Activated CD4-positive, alpha-beta memory T cell treated with anti-CD3 and anti-CD28 coated beads for 36 hours (primary cell): ENCODE results near the gene BCO2. TPM values are rescaled to one million over a fixed set of nuclear protein-coding genes. Genes with fewer than 3 reads are reported as not detected.
"Not testable (repeated sequence)": the region's sequence is repeated elsewhere in the genome, so short reads cannot be mapped to it uniquely, and the experiment has no call there.

ENCODE experiments used
- CTCF ChIA-PET: fragments of 350-600 bp; sonication (Branson Sonifier 250); formaldehyde crosslinking; loops from one replicate; lab custom pipeline; 2021; ENCODE audit warnings: antibody characterized with exemption, inconsistent platforms; lab: Charles Lee
- POLR2A ChIA-PET: fragments of 350-600 bp; sonication (Branson Sonifier 250); formaldehyde crosslinking; loops from one replicate; lab custom pipeline; 2021; ENCODE audit warnings: antibody characterized with exemption; lab: Charles Lee
- DNase-seq: peaks from one replicate; pipeline ENCODE4 v3.0.0-alpha.2; 2020
- H3K27ac Mint-ChIP-seq: one replicate; pipeline ENCODE4 v1.8.0; 2021; ENCODE audit warnings: mixed read lengths
- H3K27me3 Mint-ChIP-seq: one replicate; pipeline ENCODE4 v1.8.0; 2021; ENCODE audit warnings: mixed read lengths
- H3K36me3 Mint-ChIP-seq: one replicate; pipeline ENCODE4 v1.8.0; 2021; ENCODE audit warnings: mixed read lengths
- H3K4me1 Mint-ChIP-seq: one replicate; pipeline ENCODE4 v1.8.0; 2021; ENCODE audit warnings: low read depth, mixed read lengths
- H3K4me3 Mint-ChIP-seq: one replicate; pipeline ENCODE4 v1.8.0; 2021; ENCODE audit warnings: mild to moderate bottlenecking, mixed read lengths
- H3K9me3 Mint-ChIP-seq: one replicate; pipeline ENCODE4 v1.8.0; 2021; ENCODE audit warnings: mixed read lengths
- intact Hi-C: fragments of 100-400 bp; cut with micrococcal nuclease; formaldehyde crosslinking; loops from one replicate; pipeline ENCODE4 v1.15.1; 2023
- total RNA-seq, 2 experiments: library from RNA; stranded (reverse); gene quantifications; one replicate each; pipeline ENCODE4 v1.2.3, GENCODE V29; 2021

BCO2 gene
- total RNA-seq, 2 experiments from 2014 or later, result 0.73 to 1.3 TPM

DNA sequence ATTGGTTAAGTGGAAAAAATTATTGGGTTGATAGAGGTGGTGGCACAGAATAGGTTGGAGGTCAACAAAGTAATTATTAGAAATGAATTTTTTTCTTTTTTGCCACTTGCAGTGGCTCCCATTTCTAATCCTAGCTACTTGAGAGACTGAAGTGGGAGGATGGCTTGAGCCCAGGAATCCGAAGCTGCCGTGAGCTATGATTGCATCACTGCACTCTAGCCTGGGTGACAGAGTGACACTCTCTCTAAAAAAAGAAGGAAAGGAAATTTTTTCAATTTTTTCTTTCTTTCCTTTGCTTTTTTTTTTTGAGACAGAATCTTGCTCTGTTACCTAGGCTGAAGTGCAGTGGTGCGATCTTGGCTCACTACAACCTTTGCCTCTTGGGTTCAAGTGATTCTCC, 2.2 kb upstream of the BCO2 start:
- Mint-ChIP-seq H3K36me3 (no peaks in the 10 kb centered on the region), H3K9me3 (no peaks in the 10 kb centered on the region), H3K27ac (no peak overlapping the region), H3K4me3 (no peak overlapping the region), H3K4me1 (peaks cover 11% of the 10 kb centered on the region), H3K27me3 (peaks cover 10% of the 10 kb centered on the region)
- CTCF ChIA-PET, result interaction anchor here (1.1 to 1.9 kb wide), 2 partner anchors 60 to 70 kb away, joined by 3 to 9 read pairs; no protein-coding TSS in a partner anchor
- POLR2A ChIA-PET, result interaction anchor here (1.0 kb wide), 1 partner anchor 15 kb away, joined by 3 read pairs; no protein-coding TSS in a partner anchor
- intact Hi-C loops, result loop anchor here (10.0 kb wide), 1 partner anchor 238 kb away; the partner anchor contains the start of gene DIXDC1
- DNase-seq, result no peak

DNA sequence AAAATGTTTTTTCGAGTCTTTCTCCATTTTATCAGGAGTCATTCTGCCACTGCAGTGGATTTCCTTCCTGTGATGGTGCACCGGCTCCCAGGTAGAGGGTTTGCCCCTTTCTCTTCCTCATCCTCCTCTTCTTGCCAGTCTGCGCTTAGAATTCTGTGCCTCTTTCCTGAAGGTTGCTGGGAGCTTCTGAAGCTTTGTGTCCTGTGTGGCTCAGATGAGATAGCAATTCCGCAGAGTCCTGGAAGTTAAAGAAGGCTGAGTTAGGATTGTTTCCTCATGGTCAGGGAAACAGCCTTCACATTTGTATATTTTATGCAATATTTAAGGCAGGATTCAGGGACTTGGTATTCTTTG, 264 bp downstream of the BCO2 start:
- intact Hi-C loops, result loop anchor here (1.0 to 10.0 kb wide), 3 partner anchors 62 to 296 kb away; partner anchors contain the start of genes CFAP68, DIXDC1 and FDXACB1

DNA sequence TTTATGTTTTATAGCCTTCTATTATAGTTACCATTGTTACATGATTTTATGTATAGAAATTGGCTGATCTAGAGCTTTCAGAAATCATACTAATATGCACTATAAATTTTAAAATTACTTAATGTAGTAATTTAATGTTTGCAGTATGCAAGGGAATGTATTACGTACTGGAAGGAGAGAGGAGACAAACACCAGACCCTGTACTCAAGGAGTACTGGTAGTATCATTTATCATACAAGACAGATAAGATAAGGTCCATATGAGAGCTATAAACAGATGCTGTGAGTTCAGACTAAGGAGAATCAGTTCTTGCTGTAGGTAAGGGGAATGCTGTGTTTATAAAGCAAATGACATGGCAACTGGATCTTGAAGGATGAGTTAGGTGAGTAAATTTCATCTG, 765 bp downstream of the BCO2 start:
- Mint-ChIP-seq H3K36me3 (no peaks in the 10 kb centered on the region), H3K4me1 (peaks cover 11% of the 10 kb centered on the region), H3K27me3 (peaks cover 23% of the 10 kb centered on the region), H3K27ac (no peak overlapping the region), H3K9me3 (no peaks in the 10 kb centered on the region), H3K4me3 (no peak overlapping the region)
- POLR2A ChIA-PET, result no interaction called here
- CTCF ChIA-PET, result interaction anchor here (0.9 to 1.4 kb wide), 3 partner anchors 62 to 65 kb away, joined by 3 to 21 read pairs (median 4); no protein-coding TSS in a partner anchor
- intact Hi-C loops, result loop anchor here (10.0 kb wide), 1 partner anchor 241 kb away; the partner anchor contains the start of gene DIXDC1
- DNase-seq, result no peak

More for the DNA sequence above, 264 bp downstream of the BCO2 start:
- DNase-seq, result no peak
- no peak overlapping the region for H3K27ac Mint-ChIP-seq
- no peak overlapping the region for H3K4me3 Mint-ChIP-seq
- H3K4me1 Mint-ChIP-seq, result peaks cover 11% of the 10 kb centered on the region
- POLR2A ChIA-PET, result no interaction called here
- H3K9me3 Mint-ChIP-seq, result no peaks in the 10 kb centered on the region
- H3K27me3 Mint-ChIP-seq, result peaks cover 20% of the 10 kb centered on the region
- CTCF ChIA-PET, result interaction anchor here (0.6 to 1.4 kb wide), 9 partner anchors 15 to 89 kb away, joined by 3 to 21 read pairs (median 3); partner anchors contain the start of genes SDHD and TIMM8B
- H3K36me3 Mint-ChIP-seq, result no peaks in the 10 kb centered on the region

GRCh38 chr11:112177589-112177988, 2.3 kb downstream of the BCO2 start:
- H3K27me3 Mint-ChIP-seq, result peaks cover 23% of the 10 kb centered on the region
- no peak overlapping the region for H3K27ac Mint-ChIP-seq
- intact Hi-C loops, result loop anchor here (10.0 kb wide), 1 partner anchor 243 kb away; the partner anchor contains the start of gene DIXDC1
- H3K4me3 Mint-ChIP-seq, result no peak overlapping the region
- ChIA-PET CTCF (interaction anchor here (0.9 kb wide), 1 partner anchor 64 kb away, joined by 4 read pairs; no protein-coding TSS in a partner anchor), POLR2A (no interaction called here)
- no peak for DNase-seq
- no peaks in the 10 kb centered on the region for H3K9me3 Mint-ChIP-seq
- H3K36me3 Mint-ChIP-seq, result no peaks in the 10 kb centered on the region
- H3K4me1 Mint-ChIP-seq, result peaks cover 9% of the 10 kb centered on the region

DNA sequence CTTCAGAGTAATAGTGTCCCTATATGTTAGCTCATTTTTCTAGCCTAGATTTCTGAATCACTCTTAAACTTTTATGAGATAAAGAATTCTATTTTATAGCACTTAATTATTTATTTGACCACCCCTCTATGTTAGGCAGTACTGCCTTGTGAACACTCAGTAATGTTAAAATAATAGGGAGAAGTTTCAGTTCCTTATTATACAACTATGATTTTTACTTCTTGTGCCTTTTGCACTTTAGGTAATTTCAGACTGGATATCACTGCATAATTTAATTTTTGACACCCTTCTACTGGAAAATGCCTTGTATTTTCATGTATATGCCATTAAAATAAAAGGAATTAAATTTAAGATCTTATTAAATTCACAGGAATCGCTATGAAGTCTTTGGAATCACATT, 3.1 kb downstream of the BCO2 start:
- CTCF ChIA-PET, result no interaction called here
- Mint-ChIP-seq H3K4me3 (no peak overlapping the region), H3K9me3 (no peaks in the 10 kb centered on the region), H3K27me3 (peaks cover 23% of the 10 kb centered on the region), H3K36me3 (no peaks in the 10 kb centered on the region), H3K27ac (no peak overlapping the region), H3K4me1 (peaks cover 9% of the 10 kb centered on the region)
- POLR2A ChIA-PET, result interaction anchor here (0.6 kb wide), 1 partner anchor 247 kb away, joined by 3 read pairs; no protein-coding TSS in a partner anchor
- intact Hi-C loops, result loop anchor here (10.0 kb wide), 1 partner anchor 244 kb away; the partner anchor contains the start of gene DIXDC1
- DNase-seq, result no peak

GRCh38 chr11:112178936-112179335, 3.6 kb downstream of the BCO2 start:
- H3K4me1 Mint-ChIP-seq, result peaks cover 9% of the 10 kb centered on the region
- DNase-seq, result no peak
- H3K9me3 Mint-ChIP-seq, result no peaks in the 10 kb centered on the region
- H3K27me3 Mint-ChIP-seq, result peaks cover 24% of the 10 kb centered on the region
- intact Hi-C loops, result loop anchor here (10.0 kb wide), 1 partner anchor 244 kb away; the partner anchor contains the start of gene DIXDC1
- ChIA-PET POLR2A (no interaction called here), CTCF (no interaction called here)
- H3K27ac Mint-ChIP-seq, result no peak overlapping the region
- H3K36me3 Mint-ChIP-seq, result no peaks in the 10 kb centered on the region
- no peak overlapping the region for H3K4me3 Mint-ChIP-seq

GRCh38 chr11:112179601-112180000, 4.3 kb downstream of the BCO2 start:
- Mint-ChIP-seq H3K27me3 (peaks cover 23% of the 10 kb centered on the region), H3K4me3 (no peak overlapping the region), H3K36me3 (no peaks in the 10 kb centered on the region), H3K27ac (no peak overlapping the region), H3K9me3 (no peaks in the 10 kb centered on the region), H3K4me1 (peaks cover 8% of the 10 kb centered on the region)
- no peak for DNase-seq
- intact Hi-C loops, result loop anchor here (10.0 kb wide), 1 partner anchor 245 kb away; the partner anchor contains the start of gene DIXDC1
- ChIA-PET CTCF (no interaction called here), POLR2A (no interaction called here)

GRCh38 chr11:112182867-112183266, 7.6 kb downstream of the BCO2 start:
- Mint-ChIP-seq H3K36me3 (no peaks in the 10 kb centered on the region), H3K27me3 (peaks cover 14% of the 10 kb centered on the region), H3K9me3 (no peaks in the 10 kb centered on the region), H3K4me1 (no peaks in the 10 kb centered on the region), H3K27ac (no peak overlapping the region), H3K4me3 (no peak overlapping the region)
- intact Hi-C loops, result no loop called here
- CTCF ChIA-PET, result no interaction called here
- POLR2A ChIA-PET, result no interaction called here
- DNase-seq, result no peak

GRCh38 chr11:112185883-112186282, 10.6 kb downstream of the BCO2 start:
- CTCF ChIA-PET, result no interaction called here
- Mint-ChIP-seq H3K36me3 (no peaks in the 10 kb centered on the region), H3K4me1 (no peaks in the 10 kb centered on the region), H3K9me3 (no peaks in the 10 kb centered on the region), H3K27ac (no peak overlapping the region), H3K27me3 (peaks cover 11% of the 10 kb centered on the region), H3K4me3 (no peak overlapping the region)
- DNase-seq, result no peak
- POLR2A ChIA-PET, result no interaction called here
- intact Hi-C loops, result no loop called here

GRCh38 chr11:112186304-112186703, 11.0 kb downstream of the BCO2 start:
- H3K9me3 Mint-ChIP-seq, result no peaks in the 10 kb centered on the region
- no peak overlapping the region for H3K4me3 Mint-ChIP-seq
- H3K27ac Mint-ChIP-seq, result no peak overlapping the region
- H3K36me3 Mint-ChIP-seq, result no peaks in the 10 kb centered on the region
- H3K4me1 Mint-ChIP-seq, result no peaks in the 10 kb centered on the region
- POLR2A ChIA-PET, result no interaction called here
- CTCF ChIA-PET, result no interaction called here
- no peak for DNase-seq
- peaks cover 10% of the 10 kb centered on the region for H3K27me3 Mint-ChIP-seq
- intact Hi-C loops, result no loop called here

- CTCF ChIA-PET, H3K36me3 Mint-ChIP-seq, H3K9me3 Mint-ChIP-seq, H3K4me1 Mint-ChIP-seq, H3K27ac Mint-ChIP-seq, H3K4me3 Mint-ChIP-seq, intact Hi-C loops, H3K27me3 Mint-ChIP-seq, POLR2A ChIA-PET, DNase-seq: not testable (repeated sequence)
These were observed 19.8 kb downstream of the BCO2 start for GRCh38 chr11:112195113-112195512.

- Mint-ChIP-seq H3K4me3 (no peak overlapping the region), H3K27ac (no peak overlapping the region), H3K36me3 (no peaks in the 10 kb centered on the region), H3K27me3 (no peaks in the 10 kb centered on the region), H3K4me1 (no peaks in the 10 kb centered on the region), H3K9me3 (no peaks in the 10 kb centered on the region)
- POLR2A ChIA-PET, result no interaction called here
- intact Hi-C loops, result no loop called here
- CTCF ChIA-PET, result no interaction called here
- DNase-seq, result no peak
These were observed 20.6 kb downstream of the BCO2 start for GRCh38 chr11:112195951-112196351.
